HepG2 (cell line): ENCODE data around the gene SMTNL2. TPM values are rescaled to one million over a fixed set of nuclear protein-coding genes. Genes with fewer than 3 reads are reported as not detected.
A peak's percentile ranks its signal among the peaks of the same experiment; 100 is the strongest.

Source experiments
- BHLHE40 ChIP-seq: IDR thresholded peaks from 2 replicates; pipeline ENCODE4 v1.6.1; 2011; ENCODE audit warnings: low read length, improper control_type of control experiment
- CREB3 ChIP-seq: sonication (generic); formaldehyde crosslinking; IDR thresholded peaks from 2 replicates; pipeline ENCODE4 v1.5.0; 2020; ENCODE audit warnings: missing genetic modification reagents
- KDM5B ChIP-seq: sonication (generic); formaldehyde crosslinking; IDR thresholded peaks from 2 replicates; pipeline ENCODE4 v1.4.0; 2020; ENCODE audit warnings: missing genetic modification reagents, mild to moderate bottlenecking, borderline replicate concordance
- MIXL1 ChIP-seq: IDR thresholded peaks from 2 replicates; pipeline ENCODE4 v1.6.1; 2016
- MNT ChIP-seq: fragments of 450-650 bp; IDR thresholded peaks from 2 replicates; pipeline ENCODE4 v1.6.1; 2016
- MYPOP ChIP-seq: sonication (generic); formaldehyde crosslinking; IDR thresholded peaks from 2 replicates; pipeline ENCODE4 v1.8.1; 2023; ENCODE audit warnings: mild to moderate bottlenecking, moderate library complexity, missing genetic modification reagents
- PREB ChIP-seq: sonication (generic); formaldehyde crosslinking; IDR thresholded peaks from 2 replicates; pipeline ENCODE4 v1.4.0; 2020; ENCODE audit warnings: missing genetic modification reagents
- RBM22 ChIP-seq: fragments of 200-400 bp; formaldehyde crosslinking; optimal IDR thresholded peaks from 2 replicates; pipeline ENCODE3; 2017; ENCODE audit warnings: mild to moderate bottlenecking, low read length, moderate library complexity
- REL ChIP-seq: sonication (generic); formaldehyde crosslinking; conservative IDR thresholded peaks from 2 replicates; pipeline ENCODE4 v1.8.0; 2022; ENCODE audit warnings: mild to moderate bottlenecking, missing genetic modification reagents, moderate library complexity
- TFAP4 ChIP-seq: sonication (generic); IDR thresholded peaks from 2 replicates; pipeline ENCODE4 v1.6.1; 2016; ENCODE audit warnings: low read depth, borderline replicate concordance
- U2AF1 ChIP-seq: fragments of 200-400 bp; formaldehyde crosslinking; optimal IDR thresholded peaks from 2 replicates; pipeline ENCODE3; 2017; ENCODE audit warnings: mild to moderate bottlenecking, low read depth, low read length
- ZFP82 ChIP-seq: sonication (generic); formaldehyde crosslinking; IDR thresholded peaks from 2 replicates; pipeline ENCODE4 v1.5.1; 2020; ENCODE audit warnings: mild to moderate bottlenecking, missing genetic modification reagents, borderline replicate concordance
- ZGPAT ChIP-seq: IDR thresholded peaks from 2 replicates; pipeline ENCODE4 v1.6.1; 2016; ENCODE audit warnings: mild to moderate bottlenecking
- ZMAT3 ChIP-seq: sonication (generic); formaldehyde crosslinking; conservative IDR thresholded peaks from 2 replicates; pipeline ENCODE4 v1.7.0; 2021; ENCODE audit warnings: missing genetic modification reagents
- ZNF660 ChIP-seq: sonication (generic); formaldehyde crosslinking; IDR thresholded peaks from 2 replicates; pipeline ENCODE4 v1.5.1; 2020; ENCODE audit warnings: mild to moderate bottlenecking, low read depth, missing genetic modification reagents, borderline replicate concordance
- ZNF687 ChIP-seq: sonication (generic); formaldehyde crosslinking; IDR thresholded peaks from 2 replicates; pipeline ENCODE4 v1.5.1; 2020; ENCODE audit warnings: mild to moderate bottlenecking, missing genetic modification reagents, moderate library complexity
- polyA plus RNA-seq, 8 experiments: library from polyadenylated mRNA; depleted of rRNA in 3 of 8; stranded (reverse) in 7 of 8; unstranded in 1 of 8; fragments of >200 nt; fragmentation: Illumina TruSeq in 4 of 8; extraction: Trizol in 4 of 8; gene quantifications; 2 replicates each; pipeline versions ENCODE4 v1.2.1 to v1.2.3, GENCODE V29; 2011 to 2016; ENCODE audit warnings: low read depth in 4 of 8, missing spikeins in 1 of 8, mixed read lengths in 1 of 8; ENCODE audit not compliant: insufficient read depth in 1 of 8
- total RNA-seq, 5 experiments: library from RNA; depleted of rRNA; stranded (reverse); fragments of >200 nt; fragmentation: Illumina TruSeq; extraction: Trizol; gene quantifications; 2 replicates each; pipeline ENCODE4 v1.2.3, GENCODE V29; 2016; ENCODE audit warnings: low read depth in 1 of 5

SMTNL2 gene
- total and polyA plus RNA-seq, 2 of the 13 experiments (the other 11 are each of a cell fraction or from before 2014, with no cell fraction given) = 0.41 to 5.1 TPM

GRCh38 chr17:4576729-4577322, 7.5 kb upstream of the SMTNL2 start (continued):
- TF ChIP-seq MYPOP (CRISPR knock-in tag) (no peak), MIXL1 (CRISPR knock-in tag) (no peak), ZGPAT (CRISPR knock-in tag) (no peak; the same call in 1 of the 2 replicates), BHLHE40 (no peak), RBM22 (no peak), ZFP82 (no peak), U2AF1 (peak; percentile 22), CREB3 (no peak), ZMAT3 (no peak), REL (no peak), ZNF660 (CRISPR knock-in tag) (no peak), TFAP4 (no peak), PREB (CRISPR knock-in tag) (no peak), MNT (no peak), ZNF687 (peak; percentile 45), KDM5B (CRISPR knock-in tag) (0 out of 2 replicates have a peak, but pooled peaks have one; percentile 55)
